ENCODE data around the gene SVIL.

DNA sequence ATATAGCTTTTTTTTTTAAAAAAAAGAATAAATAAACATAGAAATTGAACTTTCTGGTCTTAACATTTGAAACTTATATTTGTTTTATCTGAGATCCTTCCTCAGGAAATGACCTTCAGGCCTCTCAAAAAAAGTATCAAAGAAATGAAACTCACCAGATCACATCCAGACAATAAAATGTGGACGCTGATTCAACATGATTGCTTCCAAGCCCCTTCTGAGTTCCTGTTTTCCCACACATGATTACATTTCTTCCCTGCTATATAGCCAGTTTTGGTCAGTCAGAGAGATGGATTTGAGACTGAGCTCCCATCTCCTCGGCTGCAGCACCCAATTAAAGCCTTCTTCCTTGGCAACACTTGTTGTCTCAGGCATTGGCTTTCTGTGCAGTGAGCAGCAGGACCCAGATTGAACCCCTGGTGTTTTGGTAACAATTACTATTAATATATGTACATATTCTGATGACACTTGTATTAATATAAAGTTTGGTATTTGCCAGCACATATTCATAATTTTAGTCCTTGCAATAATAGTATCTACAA, 21.8 kb upstream of the SVIL start:
- TF ChIP-seq, protein P1, sequence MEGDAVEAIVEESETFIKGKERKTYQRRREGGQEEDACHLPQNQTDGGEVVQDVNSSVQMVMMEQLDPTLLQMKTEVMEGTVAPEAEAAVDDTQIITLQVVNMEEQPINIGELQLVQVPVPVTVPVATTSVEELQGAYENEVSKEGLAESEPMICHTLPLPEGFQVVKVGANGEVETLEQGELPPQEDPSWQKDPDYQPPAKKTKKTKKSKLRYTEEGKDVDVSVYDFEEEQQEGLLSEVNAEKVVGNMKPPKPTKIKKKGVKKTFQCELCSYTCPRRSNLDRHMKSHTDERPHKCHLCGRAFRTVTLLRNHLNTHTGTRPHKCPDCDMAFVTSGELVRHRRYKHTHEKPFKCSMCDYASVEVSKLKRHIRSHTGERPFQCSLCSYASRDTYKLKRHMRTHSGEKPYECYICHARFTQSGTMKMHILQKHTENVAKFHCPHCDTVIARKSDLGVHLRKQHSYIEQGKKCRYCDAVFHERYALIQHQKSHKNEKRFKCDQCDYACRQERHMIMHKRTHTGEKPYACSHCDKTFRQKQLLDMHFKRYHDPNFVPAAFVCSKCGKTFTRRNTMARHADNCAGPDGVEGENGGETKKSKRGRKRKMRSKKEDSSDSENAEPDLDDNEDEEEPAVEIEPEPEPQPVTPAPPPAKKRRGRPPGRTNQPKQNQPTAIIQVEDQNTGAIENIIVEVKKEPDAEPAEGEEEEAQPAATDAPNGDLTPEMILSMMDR (IDR thresholded peaks at IDR 0.05): no peak
- TF ChIP-seq POLR2A (IDR thresholded peaks at IDR 0.05) (no peak), POLR2AphosphoS5 (IDR thresholded peaks at IDR 0.05) (no peak)
